ENCODE measurements around the gene NLRC5.

NLRC5 gene

GRCh38 chr16:57009643-57010170 is 20.4 kb downstream of the NLRC5 start:
- Histone ChIP-seq H3K4me2 (ENCODE audit: low read length) (no peak overlapping the region), H3K27me3 (ENCODE audit: control insufficient read depth, insufficient read depth, low read length) (no peaks in the 10 kb centered on the region), H3K79me2 (no peaks in the 10 kb centered on the region), H3K36me3 (ENCODE audit: control insufficient read depth, insufficient read depth, low read length) (no peaks in the 10 kb centered on the region), H3K27ac (no peak overlapping the region), H3K4me1 (no peaks in the 10 kb centered on the region), H3K9me3 (ENCODE audit: control insufficient read depth, low read length) (no peaks in the 10 kb centered on the region), H2AFZ (no peak overlapping the region), H3K9ac (no peak overlapping the region), H3K4me3 (ENCODE audit: low read depth, low read length) (no peak overlapping the region)
- TF ChIP-seq CTCF (IDR thresholded peaks at IDR 0.05): no peak

- no peak overlapping the region for H3K4me2 ChIP-seq (ENCODE audit: low read length)
- H3K27ac ChIP-seq: no peak overlapping the region
- no peak overlapping the region for H3K4me3 ChIP-seq (ENCODE audit: low read depth, low read length)
- H3K27me3 ChIP-seq (ENCODE audit: control insufficient read depth, insufficient read depth, low read length): no peaks in the 10 kb centered on the region
- H3K79me2 ChIP-seq: no peaks in the 10 kb centered on the region
- H3K9me3 ChIP-seq (ENCODE audit: control insufficient read depth, low read length): no peaks in the 10 kb centered on the region
- no peaks in the 10 kb centered on the region for H3K4me1 ChIP-seq
- no peak for TF ChIP-seq CTCF (IDR thresholded peaks at IDR 0.05)
- H3K36me3 ChIP-seq (ENCODE audit: control insufficient read depth, insufficient read depth, low read length): no peaks in the 10 kb centered on the region
- no peak overlapping the region for H2AFZ ChIP-seq
- H3K9ac ChIP-seq: no peak overlapping the region
Observed at GRCh38 chr16:57012353-57012752, 23.0 kb downstream of the NLRC5 start.

GRCh38 chr16:57013229-57013628 is 23.9 kb downstream of the NLRC5 start:
- Histone ChIP-seq H3K36me3 (ENCODE audit: control insufficient read depth, insufficient read depth, low read length) (no peaks in the 10 kb centered on the region), H3K4me3 (ENCODE audit: low read depth, low read length) (no peak overlapping the region), H2AFZ (no peak overlapping the region), H3K9ac (no peak overlapping the region), H3K4me1 (no peaks in the 10 kb centered on the region), H3K4me2 (ENCODE audit: low read length) (no peak overlapping the region), H3K27ac (no peak overlapping the region), H3K79me2 (no peaks in the 10 kb centered on the region), H3K27me3 (ENCODE audit: control insufficient read depth, insufficient read depth, low read length) (no peaks in the 10 kb centered on the region), H3K9me3 (ENCODE audit: control insufficient read depth, low read length) (no peaks in the 10 kb centered on the region)
- no peak for TF ChIP-seq CTCF (IDR thresholded peaks at IDR 0.05)

- TF ChIP-seq CTCF (IDR thresholded peaks at IDR 0.05): no peak
- H3K27me3 ChIP-seq (ENCODE audit: control insufficient read depth, insufficient read depth, low read length): no peaks in the 10 kb centered on the region
- H3K4me2 ChIP-seq (ENCODE audit: low read length): no peak overlapping the region
- no peak overlapping the region for H3K4me3 ChIP-seq (ENCODE audit: low read depth, low read length)
- no peak overlapping the region for H3K9ac ChIP-seq
- H3K4me1 ChIP-seq: no peaks in the 10 kb centered on the region
- no peaks in the 10 kb centered on the region for H3K9me3 ChIP-seq (ENCODE audit: control insufficient read depth, low read length)
- H3K79me2 ChIP-seq: no peaks in the 10 kb centered on the region
- no peak overlapping the region for H2AFZ ChIP-seq
- H3K27ac ChIP-seq: no peak overlapping the region
- no peaks in the 10 kb centered on the region for H3K36me3 ChIP-seq (ENCODE audit: control insufficient read depth, insufficient read depth, low read length)
Observed at GRCh38 chr16:57013902-57014301, 24.5 kb downstream of the NLRC5 start.

- Histone ChIP-seq H3K27ac (no peak overlapping the region), H3K36me3 (ENCODE audit: control insufficient read depth, insufficient read depth, low read length) (no peaks in the 10 kb centered on the region), H3K27me3 (ENCODE audit: control insufficient read depth, insufficient read depth, low read length) (no peaks in the 10 kb centered on the region), H3K9me3 (ENCODE audit: control insufficient read depth, low read length) (no peaks in the 10 kb centered on the region), H3K4me3 (ENCODE audit: low read depth, low read length) (no peak overlapping the region), H3K4me2 (ENCODE audit: low read length) (no peak overlapping the region), H2AFZ (no peak overlapping the region), H3K79me2 (no peaks in the 10 kb centered on the region), H3K9ac (no peak overlapping the region), H3K4me1 (no peaks in the 10 kb centered on the region)
- no peak for TF ChIP-seq CTCF (IDR thresholded peaks at IDR 0.05)
Observed at GRCh38 chr16:57016301-57016700, 26.9 kb downstream of the NLRC5 start.
